Panc1 (cell line): ENCODE data around the gene EFR3B.

ENCODE experiments used
- POLR2AphosphoS5 ChIP-seq: IDR thresholded peaks from 2 replicates; pipeline ENCODE4 v1.6.1; 2012; ENCODE audit warnings: mild to moderate bottlenecking, low read depth, low read length, moderate library complexity
- TF ChIP-seq, protein P1 (sequence below), 2 experiments: IDR thresholded peaks; 2 replicates each; pipeline ENCODE4 v1.6.1; 2011 to 2012; ENCODE audit warnings: low read depth in 2 of 2, control low read depth in 1 of 2, low read length in 1 of 2, mild to moderate bottlenecking in 1 of 2, moderate library complexity in 1 of 2; ENCODE audit not compliant: insufficient read depth in 1 of 2
- TF ChIP-seq, protein P2 (sequence below): fragments of 450-650 bp; IDR thresholded peaks from 2 replicates; pipeline ENCODE4 v1.5.1; 2017; ENCODE audit warnings: mild to moderate bottlenecking

DNA sequence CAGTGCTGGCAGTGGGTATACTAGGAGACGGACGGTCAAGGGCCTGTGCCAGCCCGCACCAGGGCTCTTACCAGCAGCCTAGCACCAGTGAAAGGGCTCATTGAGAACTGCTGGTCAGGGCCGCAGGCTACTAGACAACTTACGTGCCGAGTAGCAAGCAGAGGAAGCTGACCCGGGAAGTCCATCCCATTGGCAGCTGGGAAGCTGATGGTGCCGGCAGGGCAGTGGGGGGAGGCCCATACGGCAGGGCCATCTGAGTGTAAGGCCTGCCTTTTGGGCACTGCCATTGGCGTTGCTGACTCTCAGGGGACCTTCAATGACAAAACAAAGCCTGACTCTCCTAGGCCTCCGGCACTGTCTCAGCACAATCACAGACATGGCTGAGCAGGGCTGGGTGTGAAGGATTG lies 20.6 kb downstream of the EFR3B start:
- TF ChIP-seq, protein P1, sequence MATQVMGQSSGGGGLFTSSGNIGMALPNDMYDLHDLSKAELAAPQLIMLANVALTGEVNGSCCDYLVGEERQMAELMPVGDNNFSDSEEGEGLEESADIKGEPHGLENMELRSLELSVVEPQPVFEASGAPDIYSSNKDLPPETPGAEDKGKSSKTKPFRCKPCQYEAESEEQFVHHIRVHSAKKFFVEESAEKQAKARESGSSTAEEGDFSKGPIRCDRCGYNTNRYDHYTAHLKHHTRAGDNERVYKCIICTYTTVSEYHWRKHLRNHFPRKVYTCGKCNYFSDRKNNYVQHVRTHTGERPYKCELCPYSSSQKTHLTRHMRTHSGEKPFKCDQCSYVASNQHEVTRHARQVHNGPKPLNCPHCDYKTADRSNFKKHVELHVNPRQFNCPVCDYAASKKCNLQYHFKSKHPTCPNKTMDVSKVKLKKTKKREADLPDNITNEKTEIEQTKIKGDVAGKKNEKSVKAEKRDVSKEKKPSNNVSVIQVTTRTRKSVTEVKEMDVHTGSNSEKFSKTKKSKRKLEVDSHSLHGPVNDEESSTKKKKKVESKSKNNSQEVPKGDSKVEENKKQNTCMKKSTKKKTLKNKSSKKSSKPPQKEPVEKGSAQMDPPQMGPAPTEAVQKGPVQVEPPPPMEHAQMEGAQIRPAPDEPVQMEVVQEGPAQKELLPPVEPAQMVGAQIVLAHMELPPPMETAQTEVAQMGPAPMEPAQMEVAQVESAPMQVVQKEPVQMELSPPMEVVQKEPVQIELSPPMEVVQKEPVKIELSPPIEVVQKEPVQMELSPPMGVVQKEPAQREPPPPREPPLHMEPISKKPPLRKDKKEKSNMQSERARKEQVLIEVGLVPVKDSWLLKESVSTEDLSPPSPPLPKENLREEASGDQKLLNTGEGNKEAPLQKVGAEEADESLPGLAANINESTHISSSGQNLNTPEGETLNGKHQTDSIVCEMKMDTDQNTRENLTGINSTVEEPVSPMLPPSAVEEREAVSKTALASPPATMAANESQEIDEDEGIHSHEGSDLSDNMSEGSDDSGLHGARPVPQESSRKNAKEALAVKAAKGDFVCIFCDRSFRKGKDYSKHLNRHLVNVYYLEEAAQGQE (IDR thresholded peaks at IDR 0.05; ENCODE audit: insufficient read depth in 1 of 2, low read depth in 2 of 2, low read length in 1 of 2) = no peak
- TF ChIP-seq, protein P2, sequence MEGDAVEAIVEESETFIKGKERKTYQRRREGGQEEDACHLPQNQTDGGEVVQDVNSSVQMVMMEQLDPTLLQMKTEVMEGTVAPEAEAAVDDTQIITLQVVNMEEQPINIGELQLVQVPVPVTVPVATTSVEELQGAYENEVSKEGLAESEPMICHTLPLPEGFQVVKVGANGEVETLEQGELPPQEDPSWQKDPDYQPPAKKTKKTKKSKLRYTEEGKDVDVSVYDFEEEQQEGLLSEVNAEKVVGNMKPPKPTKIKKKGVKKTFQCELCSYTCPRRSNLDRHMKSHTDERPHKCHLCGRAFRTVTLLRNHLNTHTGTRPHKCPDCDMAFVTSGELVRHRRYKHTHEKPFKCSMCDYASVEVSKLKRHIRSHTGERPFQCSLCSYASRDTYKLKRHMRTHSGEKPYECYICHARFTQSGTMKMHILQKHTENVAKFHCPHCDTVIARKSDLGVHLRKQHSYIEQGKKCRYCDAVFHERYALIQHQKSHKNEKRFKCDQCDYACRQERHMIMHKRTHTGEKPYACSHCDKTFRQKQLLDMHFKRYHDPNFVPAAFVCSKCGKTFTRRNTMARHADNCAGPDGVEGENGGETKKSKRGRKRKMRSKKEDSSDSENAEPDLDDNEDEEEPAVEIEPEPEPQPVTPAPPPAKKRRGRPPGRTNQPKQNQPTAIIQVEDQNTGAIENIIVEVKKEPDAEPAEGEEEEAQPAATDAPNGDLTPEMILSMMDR = no peak
- no peak for TF ChIP-seq POLR2AphosphoS5
